Measurements from ENCODE around the gene ZNF518A. TPM values are rescaled to one million over a fixed set of nuclear protein-coding genes. Genes with fewer than 3 reads are reported as not detected.

The ZNF518A gene
- total RNA-seq, 2 donors from 2014 or later: 13.9 to 31.6 TPM

DNA sequence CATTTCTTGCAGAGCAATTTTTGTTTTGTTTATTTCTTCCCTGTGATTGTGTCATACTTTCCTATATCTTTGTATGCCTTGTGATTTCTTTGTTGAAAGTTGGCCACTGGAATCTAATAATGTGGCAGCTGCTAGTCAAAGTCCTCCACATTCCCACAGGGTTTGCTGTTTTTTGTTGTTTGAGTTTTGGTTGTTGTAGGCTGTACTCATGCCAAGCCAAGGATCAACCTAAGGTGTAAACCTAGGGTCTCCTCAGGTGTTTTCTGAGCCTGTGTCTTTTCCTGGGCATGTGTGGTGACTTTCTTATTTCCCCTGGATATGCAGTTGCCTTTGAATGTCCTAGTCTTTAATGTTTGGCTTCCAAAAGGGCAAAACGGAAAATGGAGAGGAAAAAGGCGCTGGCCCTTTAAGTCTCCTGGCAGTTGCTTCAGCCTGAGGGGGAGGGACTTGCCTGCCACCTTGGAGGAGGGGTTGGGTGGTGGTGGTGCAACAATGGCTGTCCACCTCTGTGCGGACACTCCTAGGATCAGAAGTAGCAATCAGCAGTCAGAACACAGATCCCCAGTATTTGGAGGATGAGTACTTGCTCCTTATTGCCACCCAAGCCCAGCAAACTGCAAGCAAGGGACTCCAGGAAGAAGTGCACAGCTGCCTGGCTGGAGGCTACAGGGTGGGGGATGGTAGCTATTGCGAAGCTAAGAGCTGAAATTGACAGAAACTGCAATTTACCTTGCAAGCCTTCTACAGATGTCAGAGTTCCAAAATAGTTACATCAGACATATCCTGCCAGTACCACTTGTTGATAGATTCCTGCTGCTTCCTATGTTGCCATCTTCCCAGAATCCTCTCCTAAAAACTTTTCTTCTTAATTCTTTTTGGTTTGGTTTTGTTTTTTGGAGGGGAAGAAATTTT lies 5.6 kb upstream of the ZNF518A start:
- TF ChIP-seq, protein P1, sequence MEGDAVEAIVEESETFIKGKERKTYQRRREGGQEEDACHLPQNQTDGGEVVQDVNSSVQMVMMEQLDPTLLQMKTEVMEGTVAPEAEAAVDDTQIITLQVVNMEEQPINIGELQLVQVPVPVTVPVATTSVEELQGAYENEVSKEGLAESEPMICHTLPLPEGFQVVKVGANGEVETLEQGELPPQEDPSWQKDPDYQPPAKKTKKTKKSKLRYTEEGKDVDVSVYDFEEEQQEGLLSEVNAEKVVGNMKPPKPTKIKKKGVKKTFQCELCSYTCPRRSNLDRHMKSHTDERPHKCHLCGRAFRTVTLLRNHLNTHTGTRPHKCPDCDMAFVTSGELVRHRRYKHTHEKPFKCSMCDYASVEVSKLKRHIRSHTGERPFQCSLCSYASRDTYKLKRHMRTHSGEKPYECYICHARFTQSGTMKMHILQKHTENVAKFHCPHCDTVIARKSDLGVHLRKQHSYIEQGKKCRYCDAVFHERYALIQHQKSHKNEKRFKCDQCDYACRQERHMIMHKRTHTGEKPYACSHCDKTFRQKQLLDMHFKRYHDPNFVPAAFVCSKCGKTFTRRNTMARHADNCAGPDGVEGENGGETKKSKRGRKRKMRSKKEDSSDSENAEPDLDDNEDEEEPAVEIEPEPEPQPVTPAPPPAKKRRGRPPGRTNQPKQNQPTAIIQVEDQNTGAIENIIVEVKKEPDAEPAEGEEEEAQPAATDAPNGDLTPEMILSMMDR (IDR thresholded peaks at IDR 0.05): no peak
- no peaks in the 10 kb centered on the region for H3K36me3 ChIP-seq
- no peaks in the 10 kb centered on the region for H3K9me3 ChIP-seq
- ATAC-seq (ENCODE audit: insufficient number of reproducible peaks, low FRiP score, low read depth) (no peak), DNase-seq (ENCODE audit: low spot score) (no peak)
- peaks cover 0 to 3% of the 10 kb centered on the region in 2 donors for H3K4me1 ChIP-seq (ENCODE audit: control insufficient read depth in 1 of 2, low read depth in 2 of 2)
- peaks cover 4% of the 10 kb centered on the region for H3K27me3 ChIP-seq (replicated peaks; ENCODE audit: insufficient read depth)
- H3K4me3 ChIP-seq: no peak overlapping the region
- H3K27ac ChIP-seq: no peak overlapping the region

DNA sequence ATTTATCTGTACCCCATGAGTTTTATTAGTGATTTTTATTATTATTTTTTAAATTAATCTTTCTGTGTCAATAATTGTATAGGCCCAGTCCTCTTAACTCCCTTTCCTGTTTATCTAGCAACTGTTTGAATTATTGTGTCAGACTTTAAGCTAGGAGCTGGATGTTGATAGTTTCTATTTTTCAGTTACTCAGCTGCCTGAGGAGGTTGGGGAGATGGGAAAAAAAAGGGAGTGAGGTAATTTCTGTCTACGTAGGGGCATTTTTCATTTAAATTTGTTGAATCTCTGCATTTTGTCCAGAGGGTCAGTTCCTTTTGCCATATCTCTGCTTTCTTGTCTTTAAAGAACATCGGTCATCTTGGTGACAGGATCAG lies 5.0 kb upstream of the ZNF518A start:
- no peak for ATAC-seq (ENCODE audit: insufficient number of reproducible peaks, low FRiP score, low read depth)
- TF ChIP-seq, protein P1 (IDR thresholded peaks at IDR 0.05): no peak
- DNase-seq (ENCODE audit: low spot score): no peak
- H3K27me3 ChIP-seq (replicated peaks; ENCODE audit: insufficient read depth): peaks cover 4% of the 10 kb centered on the region
- H3K36me3 ChIP-seq: no peaks in the 10 kb centered on the region
- H3K27ac ChIP-seq: no peak overlapping the region
- H3K4me1 ChIP-seq (ENCODE audit: control insufficient read depth in 1 of 2, low read depth in 2 of 2): peaks cover 0 to 4% of the 10 kb centered on the region in 2 donors
- H3K9me3 ChIP-seq: no peaks in the 10 kb centered on the region
- no peak overlapping the region for H3K4me3 ChIP-seq

DNA sequence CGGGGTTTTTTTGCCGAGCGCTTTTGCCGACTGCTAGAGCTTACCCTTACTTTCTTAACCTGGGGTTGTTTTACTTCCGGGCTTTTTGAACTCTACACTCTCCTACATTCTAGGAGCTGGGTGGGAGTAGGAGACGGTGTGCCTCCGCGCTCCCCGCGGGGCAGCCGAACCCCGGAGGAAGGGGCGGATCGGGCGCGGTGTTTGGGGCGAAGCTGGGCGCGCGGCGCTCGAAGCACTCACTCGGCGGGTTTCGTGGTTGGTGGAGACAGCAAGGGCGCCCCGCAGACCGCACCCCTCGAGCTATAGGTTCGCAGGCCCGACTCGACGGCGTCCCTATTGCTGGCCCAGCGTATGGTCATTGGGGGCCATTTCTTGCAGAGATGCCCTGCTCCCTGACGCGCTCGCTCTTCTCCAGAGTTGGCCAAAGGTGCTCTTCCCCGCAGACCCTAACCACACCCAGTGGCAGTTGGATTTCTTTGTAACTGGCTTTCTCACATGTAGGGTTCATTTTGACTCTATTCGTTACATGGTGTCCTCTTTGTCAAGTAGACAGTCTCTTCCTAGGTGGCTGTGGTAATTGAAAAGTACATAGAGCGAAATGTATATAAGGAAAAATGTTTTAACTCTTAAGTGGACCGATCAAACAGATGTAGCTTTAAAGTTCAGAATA lies 364 bp downstream of the ZNF518A start:
- ATAC-seq (ENCODE audit: insufficient number of reproducible peaks, low FRiP score, low read depth) (peak; percentile 41), DNase-seq (ENCODE audit: low spot score) (peak; percentile 4)
- H3K27me3 ChIP-seq (replicated peaks; ENCODE audit: insufficient read depth): no peaks in the 10 kb centered on the region
- H3K36me3 ChIP-seq: peaks cover 11% of the 10 kb centered on the region
- TF ChIP-seq, protein P1 (IDR thresholded peaks at IDR 0.05): no peak
- peak overlapping the region; percentile 83 for H3K4me3 ChIP-seq
- H3K9me3 ChIP-seq: no peaks in the 10 kb centered on the region
- peak overlapping the region; percentile 87 to 95 for H3K27ac ChIP-seq
- peaks cover 11 to 15% of the 10 kb centered on the region in 2 donors for H3K4me1 ChIP-seq (ENCODE audit: control insufficient read depth in 1 of 2, low read depth in 2 of 2)

DNA sequence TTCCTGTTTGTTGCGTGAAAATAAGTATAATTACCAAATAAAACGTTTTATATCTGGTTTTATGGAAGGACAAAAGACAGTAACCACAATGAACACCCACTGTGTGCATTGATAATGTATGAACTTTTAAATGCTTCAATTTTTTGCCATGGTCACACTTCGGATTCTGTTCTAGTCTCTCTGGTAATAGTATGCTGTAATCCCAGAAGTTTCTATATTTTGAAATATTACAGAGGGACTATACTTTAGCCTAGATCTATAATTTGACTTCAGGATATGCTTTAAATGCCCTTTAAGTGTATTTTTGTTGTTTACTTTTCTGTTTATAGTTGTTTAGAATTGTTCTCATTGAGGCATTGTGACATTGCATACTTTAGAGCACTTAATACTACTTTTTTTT lies 1.5 kb downstream of the ZNF518A start:
- Histone ChIP-seq H3K4me3 (no peak overlapping the region), H3K36me3 (peaks cover 11% of the 10 kb centered on the region), H3K27me3 (replicated peaks; ENCODE audit: insufficient read depth) (no peaks in the 10 kb centered on the region), H3K27ac (no peak overlapping the region), H3K4me1 (ENCODE audit: control insufficient read depth in 1 of 2, low read depth in 2 of 2) (peaks cover 11 to 15% of the 10 kb centered on the region in 2 donors), H3K9me3 (no peaks in the 10 kb centered on the region)
- TF ChIP-seq, protein P1 (IDR thresholded peaks at IDR 0.05): no peak
- no peak for DNase-seq (ENCODE audit: low spot score)
- no peak for ATAC-seq (ENCODE audit: insufficient number of reproducible peaks, low FRiP score, low read depth)

DNA sequence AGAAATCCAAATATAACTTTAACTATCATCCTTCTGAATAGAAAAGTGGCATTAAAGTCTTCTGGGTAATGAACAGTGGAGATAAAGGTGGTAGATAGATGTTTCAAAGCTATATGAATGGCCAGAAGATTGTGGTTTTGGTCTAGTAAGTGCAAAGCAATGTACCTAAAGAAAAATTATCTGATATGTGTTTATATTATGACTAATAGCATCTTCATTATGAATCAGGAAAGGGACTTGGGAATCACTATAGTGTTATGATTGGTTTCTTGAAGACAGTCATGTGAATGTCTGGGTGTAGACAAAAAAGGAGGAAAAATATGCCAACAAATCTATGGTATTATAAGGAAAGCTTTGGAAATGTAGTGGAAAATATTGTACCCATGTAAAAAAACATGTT lies 3.0 kb downstream of the ZNF518A start:
- no peak for ATAC-seq (ENCODE audit: insufficient number of reproducible peaks, low FRiP score, low read depth)
- peaks cover 11 to 15% of the 10 kb centered on the region in 2 donors for H3K4me1 ChIP-seq (ENCODE audit: control insufficient read depth in 1 of 2, low read depth in 2 of 2)
- no peaks in the 10 kb centered on the region for H3K27me3 ChIP-seq (replicated peaks; ENCODE audit: insufficient read depth)
- no peak overlapping the region for H3K4me3 ChIP-seq
- no peaks in the 10 kb centered on the region for H3K9me3 ChIP-seq
- no peak overlapping the region for H3K27ac ChIP-seq
- H3K36me3 ChIP-seq: peaks cover 11% of the 10 kb centered on the region
- no peak for DNase-seq (ENCODE audit: low spot score)
- TF ChIP-seq, protein P1 (IDR thresholded peaks at IDR 0.05): no peak

Data from thoracic aorta (tissue), 2 donors.